ENCODE results near the gene CLRN2. TPM values are rescaled to one million over a fixed set of nuclear protein-coding genes. Genes with fewer than 3 reads are reported as not detected.

The CLRN2 gene
- total and polyA plus RNA-seq, 2 donors (not counting 1 experiment from before 2014, with no cell fraction given), result not detected

DNA sequence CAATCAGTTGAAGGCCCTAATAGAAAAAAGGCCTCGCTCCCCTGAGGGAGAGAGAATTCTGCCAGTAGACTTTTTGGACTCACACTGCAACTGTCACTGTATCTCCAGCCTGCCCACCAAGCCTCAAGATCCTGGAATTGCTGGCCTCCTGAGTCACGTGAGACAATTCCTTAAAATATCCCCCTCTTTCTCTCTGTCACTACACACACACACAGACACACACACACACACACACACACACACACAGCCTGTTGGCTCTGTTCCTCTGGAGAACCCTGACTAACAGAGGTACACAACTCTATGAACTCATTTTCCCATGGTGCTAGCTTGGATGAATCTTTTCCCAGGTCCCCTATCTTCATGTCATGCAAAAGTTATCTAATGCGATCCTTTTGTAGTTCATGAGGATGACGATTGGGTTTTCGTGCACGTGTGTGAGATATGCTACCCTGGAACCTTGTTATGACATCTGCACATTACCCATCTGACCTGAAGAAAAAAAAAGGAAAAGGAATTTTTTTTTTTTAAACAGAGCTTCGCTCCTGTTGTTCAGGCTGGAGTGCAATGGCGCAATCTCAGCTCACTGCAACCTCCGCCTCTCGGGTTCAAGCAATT, 13.7 kb downstream of the CLRN2 start:
- TF ChIP-seq, protein P1, sequence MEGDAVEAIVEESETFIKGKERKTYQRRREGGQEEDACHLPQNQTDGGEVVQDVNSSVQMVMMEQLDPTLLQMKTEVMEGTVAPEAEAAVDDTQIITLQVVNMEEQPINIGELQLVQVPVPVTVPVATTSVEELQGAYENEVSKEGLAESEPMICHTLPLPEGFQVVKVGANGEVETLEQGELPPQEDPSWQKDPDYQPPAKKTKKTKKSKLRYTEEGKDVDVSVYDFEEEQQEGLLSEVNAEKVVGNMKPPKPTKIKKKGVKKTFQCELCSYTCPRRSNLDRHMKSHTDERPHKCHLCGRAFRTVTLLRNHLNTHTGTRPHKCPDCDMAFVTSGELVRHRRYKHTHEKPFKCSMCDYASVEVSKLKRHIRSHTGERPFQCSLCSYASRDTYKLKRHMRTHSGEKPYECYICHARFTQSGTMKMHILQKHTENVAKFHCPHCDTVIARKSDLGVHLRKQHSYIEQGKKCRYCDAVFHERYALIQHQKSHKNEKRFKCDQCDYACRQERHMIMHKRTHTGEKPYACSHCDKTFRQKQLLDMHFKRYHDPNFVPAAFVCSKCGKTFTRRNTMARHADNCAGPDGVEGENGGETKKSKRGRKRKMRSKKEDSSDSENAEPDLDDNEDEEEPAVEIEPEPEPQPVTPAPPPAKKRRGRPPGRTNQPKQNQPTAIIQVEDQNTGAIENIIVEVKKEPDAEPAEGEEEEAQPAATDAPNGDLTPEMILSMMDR (conservative IDR thresholded peaks at IDR 0.05 in 1 of 2, IDR thresholded peaks at IDR 0.05 in 1 of 2; ENCODE audit: low read depth in 1 of 2, low read length in 2 of 2), result no peak
- no peak for TF ChIP-seq EZH2 (IDR thresholded peaks at IDR 0.05; ENCODE audit: low read length, missing control alignments)
- no peaks in the 10 kb centered on the region for H3K79me2 ChIP-seq (ENCODE audit: control insufficient read depth, insufficient read depth, low read length)
- H3K27ac ChIP-seq (ENCODE audit: insufficient read depth, low read length), result no peak overlapping the region
- no peak overlapping the region for H3K9ac ChIP-seq (ENCODE audit: insufficient read depth, low read length)
- no peak for DNase-seq (ENCODE audit: low read depth in 2 of 2)
- no peaks in the 10 kb centered on the region for H4K20me1 ChIP-seq (ENCODE audit: control insufficient read depth, extremely low read depth, insufficient read depth, low read length)
- no peaks in the 10 kb centered on the region for H3K4me1 ChIP-seq (ENCODE audit: control insufficient read depth, extremely low read depth, insufficient read depth, low read length)
- H3K36me3 ChIP-seq (ENCODE audit: control insufficient read depth, insufficient read depth, low read length), result no peaks in the 10 kb centered on the region
- H3K9me3 ChIP-seq (ENCODE audit: control insufficient read depth, insufficient read depth, low read depth, low read length), result no peaks in the 10 kb centered on the region
- no peak overlapping the region for H2AFZ ChIP-seq (ENCODE audit: low read length)
- no peaks in the 10 kb centered on the region for H3K27me3 ChIP-seq (ENCODE audit: control insufficient read depth, insufficient read depth, low read length)
- no peak overlapping the region for H3K4me2 ChIP-seq (ENCODE audit: extremely low read depth, insufficient read depth, low read length)
- no peak overlapping the region for H3K4me3 ChIP-seq (replicated peaks in 1 of 4; ENCODE audit: control extremely low read depth in 1 of 4, insufficient read depth in 1 of 4, low read depth in 3 of 4, low read length in 4 of 4)

DNA sequence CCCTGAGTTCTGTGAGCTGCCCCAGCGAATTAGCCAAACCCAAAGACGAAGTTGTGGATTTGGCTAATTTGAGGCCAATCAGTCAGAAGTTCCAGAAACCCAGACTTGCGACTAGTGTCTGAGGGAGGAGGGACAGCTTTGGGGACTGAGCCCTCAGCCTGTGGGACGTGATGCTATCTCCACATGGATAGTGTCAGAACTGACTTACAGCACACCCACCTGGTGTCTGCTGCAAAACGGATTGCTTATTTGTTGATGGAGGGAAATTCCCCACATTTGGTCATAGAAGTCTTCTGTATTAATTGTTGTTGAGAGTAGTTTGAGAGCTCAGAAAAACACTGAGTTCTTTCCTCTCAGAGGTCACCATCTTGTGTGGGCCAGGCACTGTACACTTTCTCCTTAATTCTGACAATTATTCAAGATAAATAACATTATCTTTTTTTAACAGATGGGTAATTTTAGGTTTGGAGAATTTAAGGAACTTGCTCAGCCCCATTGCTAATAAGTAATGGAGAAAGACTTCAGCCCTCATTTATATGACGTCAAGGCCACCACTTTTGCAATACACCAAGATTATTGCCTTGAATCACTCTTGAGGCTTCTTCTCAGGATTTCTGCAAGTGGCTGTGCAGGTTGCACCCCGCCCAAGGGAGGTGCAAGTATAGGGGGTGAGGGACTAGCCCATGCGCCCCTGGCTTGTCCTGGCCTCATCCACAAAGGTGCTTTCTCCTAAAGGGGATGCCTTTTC, 16.7 kb downstream of the CLRN2 start:
- Histone ChIP-seq H3K9ac (ENCODE audit: insufficient read depth, low read length) (no peak overlapping the region), H3K4me3 (replicated peaks in 1 of 4; ENCODE audit: control extremely low read depth in 1 of 4, insufficient read depth in 1 of 4, low read depth in 3 of 4, low read length in 4 of 4) (no peak overlapping the region), H3K27ac (ENCODE audit: insufficient read depth, low read length) (no peak overlapping the region), H3K79me2 (ENCODE audit: control insufficient read depth, insufficient read depth, low read length) (no peaks in the 10 kb centered on the region), H2AFZ (ENCODE audit: low read length) (no peak overlapping the region), H3K9me3 (ENCODE audit: control insufficient read depth, insufficient read depth, low read depth, low read length) (no peaks in the 10 kb centered on the region), H3K36me3 (ENCODE audit: control insufficient read depth, insufficient read depth, low read length) (no peaks in the 10 kb centered on the region), H4K20me1 (ENCODE audit: control insufficient read depth, extremely low read depth, insufficient read depth, low read length) (no peaks in the 10 kb centered on the region), H3K27me3 (ENCODE audit: control insufficient read depth, insufficient read depth, low read length) (no peaks in the 10 kb centered on the region), H3K4me2 (ENCODE audit: extremely low read depth, insufficient read depth, low read length) (no peak overlapping the region), H3K4me1 (ENCODE audit: control insufficient read depth, extremely low read depth, insufficient read depth, low read length) (no peaks in the 10 kb centered on the region)
- TF ChIP-seq, protein P1 (conservative IDR thresholded peaks at IDR 0.05 in 1 of 2, IDR thresholded peaks at IDR 0.05 in 1 of 2; ENCODE audit: low read depth in 1 of 2, low read length in 2 of 2), result no peak
- no peak for TF ChIP-seq EZH2 (IDR thresholded peaks at IDR 0.05; ENCODE audit: low read length, missing control alignments)
- DNase-seq (ENCODE audit: low read depth in 2 of 2), result no peak

DNA sequence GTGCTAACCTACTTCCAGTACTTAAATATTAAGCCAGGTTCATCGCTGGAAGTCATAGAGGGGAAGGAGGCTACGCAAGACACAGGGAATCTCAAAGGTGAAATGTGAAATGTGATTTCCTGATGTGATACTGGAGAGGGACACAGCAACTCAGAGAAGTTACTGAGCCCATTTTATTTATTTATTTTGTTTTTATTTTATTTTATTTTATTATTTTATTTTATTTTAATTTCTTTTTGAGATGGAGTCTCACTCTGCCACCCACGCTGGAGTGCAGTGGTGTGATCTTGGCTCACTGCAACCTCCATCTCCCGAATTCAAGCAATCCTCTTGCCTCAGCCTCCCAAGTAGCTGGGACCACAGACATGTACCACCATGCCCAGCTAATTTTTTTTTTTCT, 19.7 kb downstream of the CLRN2 start:
- no peaks in the 10 kb centered on the region for H3K36me3 ChIP-seq (ENCODE audit: control insufficient read depth, insufficient read depth, low read length)
- H3K27me3 ChIP-seq (ENCODE audit: control insufficient read depth, insufficient read depth, low read length), result no peaks in the 10 kb centered on the region
- H4K20me1 ChIP-seq (ENCODE audit: control insufficient read depth, extremely low read depth, insufficient read depth, low read length), result no peaks in the 10 kb centered on the region
- H3K27ac ChIP-seq (ENCODE audit: insufficient read depth, low read length), result no peak overlapping the region
- no peaks in the 10 kb centered on the region for H3K79me2 ChIP-seq (ENCODE audit: control insufficient read depth, insufficient read depth, low read length)
- TF ChIP-seq EZH2 (IDR thresholded peaks at IDR 0.05; ENCODE audit: low read length, missing control alignments), result no peak
- TF ChIP-seq, protein P1 (conservative IDR thresholded peaks at IDR 0.05 in 1 of 2, IDR thresholded peaks at IDR 0.05 in 1 of 2; ENCODE audit: low read depth in 1 of 2, low read length in 2 of 2), result no peak
- H3K4me3 ChIP-seq (replicated peaks in 1 of 4; ENCODE audit: control extremely low read depth in 1 of 4, insufficient read depth in 1 of 4, low read depth in 3 of 4, low read length in 4 of 4), result no peak overlapping the region
- H3K4me1 ChIP-seq (ENCODE audit: control insufficient read depth, extremely low read depth, insufficient read depth, low read length), result no peaks in the 10 kb centered on the region
- no peak for DNase-seq (ENCODE audit: low read depth in 2 of 2)
- no peak overlapping the region for H2AFZ ChIP-seq (ENCODE audit: low read length)
- no peak overlapping the region for H3K9ac ChIP-seq (ENCODE audit: insufficient read depth, low read length)
- no peak overlapping the region for H3K4me2 ChIP-seq (ENCODE audit: extremely low read depth, insufficient read depth, low read length)
- no peaks in the 10 kb centered on the region for H3K9me3 ChIP-seq (ENCODE audit: control insufficient read depth, insufficient read depth, low read depth, low read length)
